Stimulated activated CD4-positive, alpha-beta T cell treated with anti-CD3 and anti-CD28 coated beads, Interleukin-15, amount 100 ng/mL, for 1 hour (primary cell): ENCODE results near the gene L3MBTL4.

Experiments used
- DNase-seq, 2 donors: peaks; one replicate each; pipeline ENCODE4 v3.0.0-alpha.2; 2020; ENCODE audit warnings: low read depth in 1 of 2, low spot score in 1 of 2

Gene L3MBTL4

GRCh38 chr18:5918205-5918858 is 496.4 kb downstream of the L3MBTL4 start:
- DNase-seq, result no peak

- no peak for DNase-seq
Measured at GRCh38 chr18:5914951-5915350, 499.8 kb downstream of the L3MBTL4 start.

- no peak for DNase-seq
Measured at GRCh38 chr18:5914016-5914415, 500.7 kb downstream of the L3MBTL4 start.

- DNase-seq, result no peak
Measured at GRCh38 chr18:5912566-5912965, 502.1 kb downstream of the L3MBTL4 start.

GRCh38 chr18:5909125-5909524 is 505.6 kb downstream of the L3MBTL4 start:
- no peak for DNase-seq
